CD4-positive, alpha-beta T cell treated with Interleukin-1 beta for 1 hour (primary cell): ENCODE results near the gene KLLN.
"Not testable (repeated sequence)": the region's sequence is repeated elsewhere in the genome, so short reads cannot be mapped to it uniquely, and the experiment has no call there.

ENCODE experiments used
- DNase-seq, 2 donors: peaks; one replicate each; pipeline ENCODE4 v3.0.0-alpha.2; 2020 to 2022

KLLN gene

GRCh38 chr10:87863053-87863943, at the start of gene KLLN, which contains the start of gene PTEN:
Gene KLLN (minus strand): TSS chr10:87863533. CDS start chr10:87862487, 1,046 bp downstream.
Gene PTEN (plus strand): TSS chr10:87863625. CDS start chr10:87864470, 845 bp downstream.
- peak; percentile 82 to 86 for DNase-seq

DNA sequence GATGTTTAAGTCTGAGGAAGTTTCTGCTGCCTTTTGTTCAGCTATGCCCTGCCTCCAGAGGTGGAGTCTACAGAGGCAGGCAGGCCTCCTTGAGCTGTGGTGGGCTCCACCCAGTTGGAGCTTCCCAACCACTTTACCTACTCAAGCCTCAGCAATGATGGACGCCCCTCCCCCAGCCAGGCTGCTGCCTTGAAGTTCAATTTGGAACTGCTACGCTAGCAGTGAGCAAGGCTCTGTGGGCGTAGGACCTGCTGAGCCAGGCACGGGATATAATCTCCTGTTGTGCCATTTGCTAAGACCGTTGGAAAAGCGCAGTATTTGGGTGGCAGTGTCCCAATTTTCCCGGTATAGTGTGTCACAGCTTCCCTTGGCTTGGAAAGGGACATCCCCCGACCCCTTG, 40.1 kb upstream of the KLLN start:
- not testable (repeated sequence) for DNase-seq

GRCh38 chr10:87897957-87898356, 34.6 kb upstream of the KLLN start:
- DNase-seq = not testable (repeated sequence)

GRCh38 chr10:87896216-87896615, 32.9 kb upstream of the KLLN start:
- DNase-seq = no peak

DNA sequence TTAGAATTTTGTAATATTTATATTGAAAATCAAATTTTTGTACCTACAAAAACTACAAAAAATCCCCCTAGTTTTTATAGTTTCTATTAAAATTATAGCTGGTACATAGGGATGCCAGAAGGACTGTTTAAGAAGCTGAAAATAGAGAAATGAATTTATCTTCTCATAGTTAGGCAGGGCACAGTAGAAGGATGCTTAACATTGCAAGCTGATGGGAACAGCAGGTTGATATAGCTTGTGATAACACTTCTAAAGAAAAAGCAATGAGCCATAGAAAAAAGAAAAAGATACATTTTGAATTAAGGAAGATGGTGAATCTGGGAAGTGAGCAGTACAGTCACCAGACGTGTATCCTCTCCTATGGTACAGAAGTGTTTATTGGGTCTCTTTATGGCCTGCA, 32.1 kb upstream of the KLLN start:
- no peak for DNase-seq

- DNase-seq = no peak
Observed at GRCh38 chr10:87887548-87888289, 24.4 kb upstream of the KLLN start.

DNA sequence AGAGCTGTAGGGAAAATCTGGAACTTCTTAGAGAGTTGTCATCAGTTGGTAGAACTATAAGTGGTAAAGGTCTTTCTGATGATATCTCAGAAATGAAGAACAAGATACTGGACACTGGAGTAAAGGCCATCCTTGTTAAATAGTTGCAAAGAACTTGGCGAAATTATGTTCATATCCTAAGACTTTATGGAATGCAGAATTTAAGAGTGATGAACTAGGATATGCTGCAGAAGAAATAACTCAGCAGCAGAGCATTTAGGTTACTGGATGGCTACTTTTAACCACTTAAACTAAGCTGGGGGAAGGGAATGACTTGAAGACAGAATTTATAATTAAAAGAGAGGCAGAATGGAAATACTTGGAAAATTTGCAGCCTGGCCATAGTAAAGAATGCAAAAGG, 23.8 kb upstream of the KLLN start:
- DNase-seq = no peak

- DNase-seq = no peak
Observed at GRCh38 chr10:87886635-87887034, 23.3 kb upstream of the KLLN start.

- no peak for DNase-seq
Observed at GRCh38 chr10:87882555-87883294, 19.4 kb upstream of the KLLN start.

DNA sequence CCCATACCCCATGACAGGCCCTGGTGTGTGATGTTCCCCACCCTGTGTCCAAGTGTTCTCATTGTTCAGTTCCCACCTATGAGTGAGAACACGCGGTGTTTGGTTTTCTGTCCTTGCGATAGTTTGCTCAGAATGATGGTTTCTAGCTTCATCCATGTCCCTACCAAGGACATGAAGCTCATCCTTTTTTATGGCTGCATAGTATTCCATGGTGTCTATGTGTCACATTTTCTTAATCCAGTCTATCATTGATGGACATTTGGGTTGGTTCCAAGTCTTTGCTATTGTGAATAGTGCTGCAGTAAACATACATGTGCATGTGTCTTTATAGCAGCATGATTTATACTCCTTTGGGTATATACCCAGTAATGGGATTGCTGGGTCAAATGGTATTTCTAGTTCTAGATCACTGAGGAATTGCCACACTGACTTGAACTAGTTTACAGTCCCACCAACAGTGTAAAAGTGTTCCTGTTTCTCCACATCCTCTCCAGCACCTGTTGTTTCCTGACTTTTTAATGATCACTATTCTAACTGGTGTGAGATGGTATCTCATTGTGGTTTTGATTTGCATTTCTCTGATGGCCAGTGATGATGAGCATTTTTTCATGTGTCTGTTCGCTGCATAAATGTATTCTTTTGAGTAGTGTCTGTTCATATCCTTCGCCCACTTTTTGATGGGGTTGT, 18.2 kb upstream of the KLLN start:
- DNase-seq = not testable (repeated sequence)

- no peak for DNase-seq
Observed at GRCh38 chr10:87880336-87880735, 17.0 kb upstream of the KLLN start.

DNA sequence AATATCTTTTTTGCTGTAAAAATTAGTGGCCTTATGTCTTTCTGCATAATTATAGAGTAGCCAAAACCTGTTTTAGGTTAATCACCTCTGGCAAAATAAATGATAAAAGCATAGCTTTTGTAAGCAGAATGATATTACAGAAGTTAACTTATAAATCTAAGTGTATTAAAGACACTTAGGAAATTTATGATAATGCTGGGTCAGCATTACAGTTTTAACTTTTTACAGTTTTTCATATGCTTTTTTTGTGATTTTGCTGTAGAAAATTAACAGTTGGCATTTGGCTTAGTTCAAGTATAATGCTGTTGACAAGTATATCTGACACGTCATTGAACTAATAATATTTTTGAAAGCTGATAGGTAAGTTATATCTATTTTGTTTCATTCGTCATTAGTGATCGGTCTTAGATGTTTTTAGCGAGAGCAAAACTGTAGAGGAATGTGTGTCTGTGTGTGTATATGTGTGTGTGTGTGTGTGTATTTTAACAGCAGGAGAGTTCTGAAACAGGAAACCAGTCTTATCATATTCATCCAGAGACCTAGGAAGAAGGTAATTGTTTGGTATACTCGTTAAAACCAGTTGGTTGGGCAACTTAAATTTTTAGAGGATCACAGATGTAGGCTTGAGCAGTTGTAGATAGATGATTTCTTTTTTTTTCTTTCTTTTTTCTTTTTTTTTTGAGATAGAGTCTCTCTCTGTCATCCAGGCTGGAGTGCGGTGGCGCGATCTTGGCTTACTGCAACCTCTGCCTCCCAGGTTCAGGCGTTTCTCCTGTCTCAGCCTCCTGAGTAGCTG, 15.5 kb upstream of the KLLN start:
- DNase-seq = no peak

DNA sequence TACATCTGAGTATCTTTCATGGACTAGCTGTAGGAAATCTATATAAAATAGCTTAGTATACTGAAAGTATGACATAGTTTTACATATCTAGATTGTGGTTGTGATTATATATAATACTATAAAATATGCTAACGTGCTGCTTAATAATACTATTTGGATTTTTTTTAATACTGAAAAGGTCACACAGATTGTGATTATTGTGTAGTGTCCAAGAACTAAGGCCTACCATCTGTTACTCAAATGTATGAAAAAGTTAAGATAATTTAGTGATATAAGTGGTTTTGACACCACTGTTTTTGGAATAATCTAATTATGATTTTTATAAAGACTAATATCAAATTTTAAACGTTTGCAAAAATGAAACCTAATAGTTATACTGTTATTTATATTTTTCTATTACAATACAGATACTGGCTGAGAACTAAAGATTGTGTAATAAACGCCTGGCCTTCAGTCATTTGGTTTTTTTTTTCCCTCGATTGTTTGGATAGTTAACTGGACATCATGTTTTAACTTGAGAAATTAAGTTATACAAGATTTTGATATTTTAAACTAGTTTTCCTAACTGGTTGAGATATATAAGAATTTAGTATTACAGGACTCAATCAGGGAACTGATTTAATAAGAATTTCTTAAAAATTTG, 12.7 kb upstream of the KLLN start:
- DNase-seq = no peak

DNA sequence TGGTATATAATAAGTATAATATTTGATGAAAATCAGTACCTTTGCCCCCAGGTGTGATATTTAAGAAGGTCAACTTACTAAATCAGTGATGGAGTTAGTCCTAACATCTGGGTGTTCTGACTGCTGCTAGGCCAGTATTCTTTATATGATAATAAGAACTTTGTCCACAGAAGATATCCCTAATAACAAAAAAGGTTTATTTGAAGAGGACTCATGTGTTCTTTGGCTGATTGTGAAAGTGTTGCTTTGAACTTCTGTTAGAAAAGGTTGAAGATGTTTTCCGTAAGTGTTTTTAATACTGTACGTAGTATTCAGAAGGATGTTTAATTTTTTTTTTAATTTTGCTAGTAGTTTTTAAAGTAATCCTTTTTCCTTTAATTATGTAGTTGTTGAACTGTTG, 10.3 kb upstream of the KLLN start:
- DNase-seq = no peak

- DNase-seq = no peak
Observed at GRCh38 chr10:87872828-87873227, 9.5 kb upstream of the KLLN start.

DNA sequence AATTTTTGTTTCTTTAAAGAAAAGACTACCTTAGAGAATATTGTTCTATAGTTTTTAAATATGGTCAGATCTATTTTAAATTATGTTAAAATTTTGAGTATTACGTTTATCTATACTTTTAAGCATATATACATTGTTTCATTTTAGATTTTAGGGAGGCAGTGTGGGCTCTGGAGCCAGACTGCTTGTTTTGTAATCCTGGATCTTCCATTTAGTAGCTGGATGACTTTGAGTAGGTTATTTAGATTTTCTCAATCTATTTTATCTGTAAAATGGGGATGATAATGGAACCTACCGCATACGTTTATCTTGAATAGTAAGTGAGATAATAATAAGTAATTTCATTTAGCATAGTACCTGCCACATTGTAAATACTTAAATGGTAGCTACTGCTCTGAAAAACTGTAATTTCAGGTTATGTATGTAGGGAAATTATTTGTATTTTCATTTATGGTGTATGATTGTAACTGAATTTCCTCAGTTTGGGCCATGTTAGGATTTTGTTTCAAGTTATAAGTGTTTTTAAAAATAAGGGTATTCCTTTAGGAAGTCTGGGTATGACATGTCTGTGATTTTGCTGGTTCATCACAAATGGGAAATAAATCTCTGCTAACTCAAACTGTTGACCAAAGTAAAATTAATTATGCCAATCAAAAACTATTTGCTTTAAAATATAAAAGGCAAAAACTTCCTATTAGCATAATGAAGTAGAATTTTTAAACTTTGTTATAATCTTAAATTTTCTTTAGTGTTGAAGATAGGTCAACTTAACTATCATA, 6.6 kb upstream of the KLLN start:
- no peak for DNase-seq

DNA sequence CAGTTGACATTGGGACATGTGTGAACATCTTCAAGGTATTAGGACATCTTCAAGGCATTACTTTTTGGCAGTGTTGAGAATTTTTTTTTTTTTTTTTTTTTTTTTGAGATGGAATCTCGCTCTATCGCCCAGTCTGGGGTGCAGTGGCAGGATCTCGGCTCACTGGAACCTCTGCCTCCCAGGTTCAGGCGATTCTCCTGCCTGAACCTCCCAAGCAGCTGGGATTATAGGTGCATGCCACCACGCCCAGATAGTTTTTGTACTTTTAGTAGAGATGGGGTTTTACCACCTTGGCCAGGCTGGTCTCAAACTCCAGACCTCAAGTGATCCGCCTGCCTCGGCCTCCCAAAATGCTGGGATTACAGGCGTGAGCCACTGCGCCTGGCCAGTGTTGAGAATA, 5.8 kb upstream of the KLLN start:
- DNase-seq = not testable (repeated sequence)

DNA sequence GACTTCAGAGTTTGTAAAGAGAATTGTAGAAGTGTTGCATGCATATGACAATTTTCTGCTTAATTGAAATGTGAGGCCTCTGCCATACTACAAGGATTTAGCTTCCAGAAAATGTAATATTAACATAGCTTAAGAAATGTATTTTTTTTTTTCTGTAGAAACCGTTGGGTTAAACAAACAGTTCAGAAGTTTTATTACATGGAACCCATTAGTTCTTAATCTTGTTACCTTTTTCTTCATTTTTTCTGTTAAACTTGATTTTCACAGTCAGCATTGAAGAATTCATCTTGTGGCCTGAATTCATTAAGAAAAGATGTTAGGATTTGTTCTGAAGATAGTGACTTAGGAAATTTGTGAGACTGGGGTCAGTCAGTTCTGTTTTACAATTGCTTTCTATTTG, 4.9 kb upstream of the KLLN start:
- DNase-seq = no peak

GRCh38 chr10:87867453-87867852, 4.1 kb upstream of the KLLN start:
- DNase-seq = no peak

DNA sequence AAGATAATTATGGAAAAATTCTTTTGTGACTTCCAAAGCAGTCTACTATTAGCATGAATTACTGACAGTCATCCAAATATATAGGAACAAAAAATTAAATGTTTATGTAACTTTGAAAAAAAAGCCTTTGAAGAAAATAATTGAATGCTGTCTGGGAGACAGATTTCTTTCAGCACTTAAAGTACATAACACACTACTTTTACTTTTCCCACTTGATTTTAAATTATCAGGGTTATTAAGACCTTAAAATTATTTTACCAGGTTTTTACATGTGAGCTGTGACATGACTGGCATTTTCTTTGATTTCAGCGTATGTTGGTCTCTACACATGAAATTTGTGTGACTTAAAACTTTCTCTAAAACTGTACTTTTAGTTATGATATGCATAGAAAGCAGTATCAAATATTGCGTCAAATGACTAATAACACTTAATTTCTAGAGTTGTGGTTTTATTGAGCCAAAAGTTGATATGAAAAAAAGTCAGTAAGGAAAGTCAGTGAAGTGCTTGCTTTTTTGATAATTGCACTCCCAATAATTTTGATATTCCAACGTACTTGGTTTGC, 3.2 kb upstream of the KLLN start:
- DNase-seq = no peak
